Hepatocyte (in vitro differentiated cells): ENCODE results near the gene CTNNA3.

ENCODE experiments used
- EZH2phosphoT487 ChIP-seq: fragments of 200-600 bp; sonication (generic); IDR thresholded peaks from one replicate; pipeline ENCODE4 v1.6.1; 2018; ENCODE audit warnings: antibody characterized with exemption, mild to moderate bottlenecking, low read depth, moderate library complexity; ENCODE audit not compliant: unreplicated experiment, severe bottlenecking
- TF ChIP-seq, protein P1 (sequence below): fragments of 200-600 bp; sonication (generic); IDR thresholded peaks from 2 replicates; pipeline ENCODE4 v1.5.1; 2016; ENCODE audit warnings: antibody characterized with exemption, mild to moderate bottlenecking; ENCODE audit not compliant: poor library complexity

DNA sequence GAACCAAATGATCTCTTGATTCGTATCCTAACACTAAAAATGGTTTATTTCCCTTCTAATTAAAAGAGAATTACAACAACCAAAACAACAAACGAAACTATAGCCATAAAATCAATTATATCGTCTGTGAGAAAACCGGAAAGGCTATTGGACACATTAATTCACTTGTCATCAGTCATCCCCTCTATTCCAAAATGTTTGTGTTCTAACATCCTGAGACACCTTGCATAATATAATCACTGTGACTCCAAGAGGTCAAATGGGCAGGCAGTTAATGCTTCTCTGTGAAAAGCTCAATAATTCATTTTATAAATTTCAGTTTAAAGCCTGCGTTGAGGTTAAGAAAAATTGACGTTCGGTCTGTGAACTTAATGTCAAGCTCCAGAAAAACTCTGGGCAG, 770.6 kb downstream of the CTNNA3 start:
- TF ChIP-seq, protein P1, sequence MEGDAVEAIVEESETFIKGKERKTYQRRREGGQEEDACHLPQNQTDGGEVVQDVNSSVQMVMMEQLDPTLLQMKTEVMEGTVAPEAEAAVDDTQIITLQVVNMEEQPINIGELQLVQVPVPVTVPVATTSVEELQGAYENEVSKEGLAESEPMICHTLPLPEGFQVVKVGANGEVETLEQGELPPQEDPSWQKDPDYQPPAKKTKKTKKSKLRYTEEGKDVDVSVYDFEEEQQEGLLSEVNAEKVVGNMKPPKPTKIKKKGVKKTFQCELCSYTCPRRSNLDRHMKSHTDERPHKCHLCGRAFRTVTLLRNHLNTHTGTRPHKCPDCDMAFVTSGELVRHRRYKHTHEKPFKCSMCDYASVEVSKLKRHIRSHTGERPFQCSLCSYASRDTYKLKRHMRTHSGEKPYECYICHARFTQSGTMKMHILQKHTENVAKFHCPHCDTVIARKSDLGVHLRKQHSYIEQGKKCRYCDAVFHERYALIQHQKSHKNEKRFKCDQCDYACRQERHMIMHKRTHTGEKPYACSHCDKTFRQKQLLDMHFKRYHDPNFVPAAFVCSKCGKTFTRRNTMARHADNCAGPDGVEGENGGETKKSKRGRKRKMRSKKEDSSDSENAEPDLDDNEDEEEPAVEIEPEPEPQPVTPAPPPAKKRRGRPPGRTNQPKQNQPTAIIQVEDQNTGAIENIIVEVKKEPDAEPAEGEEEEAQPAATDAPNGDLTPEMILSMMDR = no peak
- TF ChIP-seq EZH2phosphoT487 = no peak
